ENCODE results near the gene ARFGEF2.

DNA sequence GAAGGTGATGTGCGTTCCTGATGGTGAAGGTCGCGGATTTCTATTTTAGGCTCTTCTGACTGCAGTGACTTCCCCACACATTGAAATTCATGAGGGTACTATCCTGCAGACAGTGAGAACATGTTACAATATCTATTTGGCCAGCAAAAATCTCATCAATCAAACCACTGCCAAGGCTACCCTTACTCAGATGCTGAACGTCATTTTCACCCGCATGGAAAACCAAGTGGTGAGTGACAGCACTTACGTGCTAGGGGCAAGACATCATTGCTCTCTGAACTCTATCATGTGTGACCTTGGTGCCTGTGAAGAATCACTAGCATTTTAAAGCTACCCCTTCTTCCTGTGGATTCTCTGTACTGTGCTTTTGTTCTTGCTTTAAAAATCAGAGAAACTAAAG is 31.1 kb downstream of the ARFGEF2 start:
- no peak for TF ChIP-seq POLR2A (IDR thresholded peaks at IDR 0.05; ENCODE audit: control extremely low read depth in 1 of 2, low read depth in 2 of 2, low read length in 2 of 2)
- no peak for TF ChIP-seq TBP (IDR thresholded peaks at IDR 0.05; ENCODE audit: low read depth, low read length)
- no peak for TF ChIP-seq RXRA (IDR thresholded peaks at IDR 0.05; ENCODE audit: insufficient read depth, low read depth, low read length)
- TF ChIP-seq CTCF (IDR thresholded peaks at IDR 0.05; ENCODE audit: control extremely low read depth in 1 of 3, insufficient read depth in 1 of 3, low read depth in 1 of 3, low read length in 3 of 3), result no peak
- TF ChIP-seq MAX (IDR thresholded peaks at IDR 0.05), result no peak
- TF ChIP-seq, protein P1, sequence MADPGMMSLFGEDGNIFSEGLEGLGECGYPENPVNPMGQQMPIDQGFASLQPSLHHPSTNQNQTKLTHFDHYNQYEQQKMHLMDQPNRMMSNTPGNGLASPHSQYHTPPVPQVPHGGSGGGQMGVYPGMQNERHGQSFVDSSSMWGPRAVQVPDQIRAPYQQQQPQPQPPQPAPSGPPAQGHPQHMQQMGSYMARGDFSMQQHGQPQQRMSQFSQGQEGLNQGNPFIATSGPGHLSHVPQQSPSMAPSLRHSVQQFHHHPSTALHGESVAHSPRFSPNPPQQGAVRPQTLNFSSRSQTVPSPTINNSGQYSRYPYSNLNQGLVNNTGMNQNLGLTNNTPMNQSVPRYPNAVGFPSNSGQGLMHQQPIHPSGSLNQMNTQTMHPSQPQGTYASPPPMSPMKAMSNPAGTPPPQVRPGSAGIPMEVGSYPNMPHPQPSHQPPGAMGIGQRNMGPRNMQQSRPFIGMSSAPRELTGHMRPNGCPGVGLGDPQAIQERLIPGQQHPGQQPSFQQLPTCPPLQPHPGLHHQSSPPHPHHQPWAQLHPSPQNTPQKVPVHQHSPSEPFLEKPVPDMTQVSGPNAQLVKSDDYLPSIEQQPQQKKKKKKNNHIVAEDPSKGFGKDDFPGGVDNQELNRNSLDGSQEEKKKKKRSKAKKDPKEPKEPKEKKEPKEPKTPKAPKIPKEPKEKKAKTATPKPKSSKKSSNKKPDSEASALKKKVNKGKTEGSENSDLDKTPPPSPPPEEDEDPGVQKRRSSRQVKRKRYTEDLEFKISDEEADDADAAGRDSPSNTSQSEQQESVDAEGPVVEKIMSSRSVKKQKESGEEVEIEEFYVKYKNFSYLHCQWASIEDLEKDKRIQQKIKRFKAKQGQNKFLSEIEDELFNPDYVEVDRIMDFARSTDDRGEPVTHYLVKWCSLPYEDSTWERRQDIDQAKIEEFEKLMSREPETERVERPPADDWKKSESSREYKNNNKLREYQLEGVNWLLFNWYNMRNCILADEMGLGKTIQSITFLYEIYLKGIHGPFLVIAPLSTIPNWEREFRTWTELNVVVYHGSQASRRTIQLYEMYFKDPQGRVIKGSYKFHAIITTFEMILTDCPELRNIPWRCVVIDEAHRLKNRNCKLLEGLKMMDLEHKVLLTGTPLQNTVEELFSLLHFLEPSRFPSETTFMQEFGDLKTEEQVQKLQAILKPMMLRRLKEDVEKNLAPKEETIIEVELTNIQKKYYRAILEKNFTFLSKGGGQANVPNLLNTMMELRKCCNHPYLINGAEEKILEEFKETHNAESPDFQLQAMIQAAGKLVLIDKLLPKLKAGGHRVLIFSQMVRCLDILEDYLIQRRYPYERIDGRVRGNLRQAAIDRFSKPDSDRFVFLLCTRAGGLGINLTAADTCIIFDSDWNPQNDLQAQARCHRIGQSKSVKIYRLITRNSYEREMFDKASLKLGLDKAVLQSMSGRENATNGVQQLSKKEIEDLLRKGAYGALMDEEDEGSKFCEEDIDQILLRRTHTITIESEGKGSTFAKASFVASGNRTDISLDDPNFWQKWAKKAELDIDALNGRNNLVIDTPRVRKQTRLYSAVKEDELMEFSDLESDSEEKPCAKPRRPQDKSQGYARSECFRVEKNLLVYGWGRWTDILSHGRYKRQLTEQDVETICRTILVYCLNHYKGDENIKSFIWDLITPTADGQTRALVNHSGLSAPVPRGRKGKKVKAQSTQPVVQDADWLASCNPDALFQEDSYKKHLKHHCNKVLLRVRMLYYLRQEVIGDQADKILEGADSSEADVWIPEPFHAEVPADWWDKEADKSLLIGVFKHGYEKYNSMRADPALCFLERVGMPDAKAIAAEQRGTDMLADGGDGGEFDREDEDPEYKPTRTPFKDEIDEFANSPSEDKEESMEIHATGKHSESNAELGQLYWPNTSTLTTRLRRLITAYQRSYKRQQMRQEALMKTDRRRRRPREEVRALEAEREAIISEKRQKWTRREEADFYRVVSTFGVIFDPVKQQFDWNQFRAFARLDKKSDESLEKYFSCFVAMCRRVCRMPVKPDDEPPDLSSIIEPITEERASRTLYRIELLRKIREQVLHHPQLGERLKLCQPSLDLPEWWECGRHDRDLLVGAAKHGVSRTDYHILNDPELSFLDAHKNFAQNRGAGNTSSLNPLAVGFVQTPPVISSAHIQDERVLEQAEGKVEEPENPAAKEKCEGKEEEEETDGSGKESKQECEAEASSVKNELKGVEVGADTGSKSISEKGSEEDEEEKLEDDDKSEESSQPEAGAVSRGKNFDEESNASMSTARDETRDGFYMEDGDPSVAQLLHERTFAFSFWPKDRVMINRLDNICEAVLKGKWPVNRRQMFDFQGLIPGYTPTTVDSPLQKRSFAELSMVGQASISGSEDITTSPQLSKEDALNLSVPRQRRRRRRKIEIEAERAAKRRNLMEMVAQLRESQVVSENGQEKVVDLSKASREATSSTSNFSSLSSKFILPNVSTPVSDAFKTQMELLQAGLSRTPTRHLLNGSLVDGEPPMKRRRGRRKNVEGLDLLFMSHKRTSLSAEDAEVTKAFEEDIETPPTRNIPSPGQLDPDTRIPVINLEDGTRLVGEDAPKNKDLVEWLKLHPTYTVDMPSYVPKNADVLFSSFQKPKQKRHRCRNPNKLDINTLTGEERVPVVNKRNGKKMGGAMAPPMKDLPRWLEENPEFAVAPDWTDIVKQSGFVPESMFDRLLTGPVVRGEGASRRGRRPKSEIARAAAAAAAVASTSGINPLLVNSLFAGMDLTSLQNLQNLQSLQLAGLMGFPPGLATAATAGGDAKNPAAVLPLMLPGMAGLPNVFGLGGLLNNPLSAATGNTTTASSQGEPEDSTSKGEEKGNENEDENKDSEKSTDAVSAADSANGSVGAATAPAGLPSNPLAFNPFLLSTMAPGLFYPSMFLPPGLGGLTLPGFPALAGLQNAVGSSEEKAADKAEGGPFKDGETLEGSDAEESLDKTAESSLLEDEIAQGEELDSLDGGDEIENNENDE (IDR thresholded peaks at IDR 0.05; ENCODE audit: insufficient replicate concordance, low read length), result no peak
- no peak for TF ChIP-seq TCF12 (IDR thresholded peaks at IDR 0.05; ENCODE audit: low read depth, low read length)
- TF ChIP-seq SIX5 (IDR thresholded peaks at IDR 0.05; ENCODE audit: low read depth, low read length), result no peak
- no peak for TF ChIP-seq FOSL1 (IDR thresholded peaks at IDR 0.05; ENCODE audit: insufficient read depth, low read depth, low read length)
- TF ChIP-seq RAD21 (IDR thresholded peaks at IDR 0.05 in 1 of 2, conservative IDR thresholded peaks at IDR 0.05 in 1 of 2; ENCODE audit: low read depth in 2 of 2, low read length in 2 of 2), result no peak
- no peak for TF ChIP-seq HDAC2 (IDR thresholded peaks at IDR 0.05; ENCODE audit: borderline replicate concordance in 1 of 2, low read depth in 2 of 2, low read length in 2 of 2)
- no peak for TF ChIP-seq TAF7 (optimal IDR thresholded peaks at IDR 0.05; ENCODE audit: borderline replicate concordance, low read depth, low read length)

Data from H1 (cell line).